IMR-90 (cell line): ENCODE measurements around the gene FAR2. TPM values are rescaled to one million over a fixed set of nuclear protein-coding genes. Genes with fewer than 3 reads are reported as not detected.

Experiments
- ATAC-seq: fragments of 200-7000 bp; cut with Tn5 transposase; 2 replicates; pipeline ENCODE4 v1.9.1; 2020; ENCODE audit warnings: low read depth, mild to moderate bottlenecking, moderate library complexity
- BruUV-seq: library from RNA; stranded (reverse); fragments of 400-500 nt; replicated peaks from 2 replicates; lab custom pipeline; 2021; lab: Mats Ljungman, UMichigan
- CTCF ChIA-PET: fragments of 300-600 bp; formaldehyde crosslinking; extraction: SDS; loops from one replicate; lab custom pipeline; 2021; ENCODE audit warnings: antibody characterized with exemption; lab: Yijun Ruan, JAX
- POLR2A ChIA-PET: fragments of 300-600 bp; sonication (Branson Sonifier 250); formaldehyde crosslinking; loops from one replicate; lab custom pipeline; 2022; ENCODE audit warnings: antibody characterized with exemption; ENCODE audit not compliant: unreplicated experiment; lab: Charles Lee
- DNase-seq: peaks from one replicate; pipeline ENCODE4 v3.0.0; 2013
- H2AFZ ChIP-seq: replicated peaks from 2 replicates; pipeline ENCODE3; 2013; ENCODE audit warnings: low read length, mild to moderate bottlenecking; ENCODE audit not compliant: poor library complexity
- H2AK5ac ChIP-seq: 2 replicates; pipeline ENCODE4 v1.6.1; 2013; ENCODE audit warnings: low read depth, low read length, inconsistent platforms
- H2AK9ac ChIP-seq: replicated peaks from 2 replicates; pipeline ENCODE3; 2013; ENCODE audit warnings: mild to moderate bottlenecking, low read depth, low read length, moderate library complexity; ENCODE audit not compliant: poor library complexity
- H2BK120ac ChIP-seq: 2 replicates; pipeline ENCODE4 v1.6.1; 2013; ENCODE audit warnings: low read depth, low read length, inconsistent platforms
- H2BK15ac ChIP-seq: 3 replicates; pipeline ENCODE4 v1.6.1; 2013; ENCODE audit warnings: low read depth, low read length, inconsistent platforms
- H2BK20ac ChIP-seq: 2 replicates; pipeline ENCODE4 v1.6.1; 2013; ENCODE audit warnings: low read depth, mild to moderate bottlenecking, inconsistent platforms, low read length, moderate library complexity
- H2BK5ac ChIP-seq: 2 replicates; pipeline ENCODE4 v1.6.1; 2013; ENCODE audit warnings: mild to moderate bottlenecking, low read depth, low read length, inconsistent platforms; ENCODE audit not compliant: poor library complexity, severe bottlenecking
- H3K14ac ChIP-seq: replicated peaks from 2 replicates; pipeline ENCODE4 v1.6.1; 2013; ENCODE audit warnings: low read depth, low read length, inconsistent platforms
- H3K18ac ChIP-seq: 2 replicates; pipeline ENCODE4 v1.6.1; 2013; ENCODE audit warnings: low read depth, low read length, control low read depth
- H3K23ac ChIP-seq: 2 replicates; pipeline ENCODE4 v1.6.1; 2013; ENCODE audit warnings: low read depth, low read length, inconsistent platforms
- H3K27ac ChIP-seq: 2 replicates; pipeline ENCODE4 v1.5.1; 2013; ENCODE audit warnings: mild to moderate bottlenecking, control low read depth, low read length; ENCODE audit not compliant: insufficient read depth
- H3K27me3 ChIP-seq: 2 replicates; pipeline ENCODE4 v1.6.1; 2013; ENCODE audit warnings: low read length; ENCODE audit not compliant: control insufficient read depth, insufficient read depth
- H3K36me3 ChIP-seq: 2 replicates; pipeline ENCODE4 v1.6.1; 2013; ENCODE audit warnings: low read length, mixed read lengths; ENCODE audit not compliant: control insufficient read depth, insufficient read depth
- H3K4ac ChIP-seq: 2 replicates; pipeline ENCODE4 v1.6.1; 2013; ENCODE audit warnings: low read depth, low read length, inconsistent platforms
- H3K4me1 ChIP-seq: 2 replicates; pipeline ENCODE4 v1.6.1; 2013; ENCODE audit warnings: low read length, mixed read lengths; ENCODE audit not compliant: control insufficient read depth, insufficient read depth
- H3K4me2 ChIP-seq: 2 replicates; pipeline ENCODE4 v1.6.1; 2013; ENCODE audit warnings: low read depth, mild to moderate bottlenecking, control low read depth, low read length, moderate library complexity
- H3K4me3 ChIP-seq: 2 replicates; pipeline ENCODE4 v1.5.1; 2013; ENCODE audit warnings: low read depth, mild to moderate bottlenecking, control low read depth, low read length, moderate library complexity; ENCODE audit not compliant: insufficient read depth
- H3K56ac ChIP-seq: 2 replicates; pipeline ENCODE4 v1.6.1; 2013; ENCODE audit warnings: low read length, inconsistent platforms; ENCODE audit not compliant: insufficient read depth; ENCODE audit errors: extremely low read depth
- H3K79me1 ChIP-seq, 2 experiments: 2 replicates each; pipeline ENCODE4 v1.6.1; 2013; ENCODE audit warnings: low read length in 2 of 2, inconsistent platforms in 1 of 2, low read depth in 1 of 2
- H3K9ac ChIP-seq: 2 replicates; pipeline ENCODE4 v1.6.1; 2013; ENCODE audit warnings: low read depth, low read length, control low read depth
- H3K9me1 ChIP-seq: 2 replicates; pipeline ENCODE4 v1.6.1; 2013; ENCODE audit warnings: low read length, inconsistent platforms; ENCODE audit not compliant: insufficient read depth
- H3K9me3 ChIP-seq: 2 replicates; pipeline ENCODE4 v1.6.1; 2013; ENCODE audit warnings: low read length; ENCODE audit not compliant: control insufficient read depth, insufficient read depth
- H4K20me1 ChIP-seq: 2 replicates; pipeline ENCODE4 v1.6.1; 2013; ENCODE audit warnings: low read length, inconsistent platforms; ENCODE audit not compliant: insufficient read depth
- H4K5ac ChIP-seq: 2 replicates; pipeline ENCODE4 v1.6.1; 2013; ENCODE audit warnings: mild to moderate bottlenecking, low read depth, low read length, control low read depth
- H4K8ac ChIP-seq, 2 experiments: 2 replicates each; pipeline ENCODE4 v1.6.1; 2013; ENCODE audit warnings: low read depth in 2 of 2, low read length in 2 of 2, control low read depth in 1 of 2, inconsistent platforms in 1 of 2
- H4K91ac ChIP-seq: 2 replicates; pipeline ENCODE4 v1.6.1; 2013; ENCODE audit warnings: low read depth, low read length, inconsistent platforms; ENCODE audit not compliant: insufficient read depth
- BHLHE40 ChIP-seq: fragments of 150-350 bp; IDR thresholded peaks from 2 replicates; pipeline ENCODE4 v1.6.1; 2016; ENCODE audit warnings: mild to moderate bottlenecking, low read depth, low read length
- CEBPB ChIP-seq: IDR thresholded peaks from 2 replicates; pipeline ENCODE4 v1.6.1; 2012; ENCODE audit warnings: low read depth, low read length, improper control_type of control experiment
- FOS ChIP-seq: fragments of 150-350 bp; IDR thresholded peaks from 2 replicates; pipeline ENCODE4 v1.6.1; 2016; ENCODE audit warnings: low read depth, low read length
- MAFK ChIP-seq: IDR thresholded peaks from 2 replicates; pipeline ENCODE4 v1.6.1; 2012; ENCODE audit warnings: low read depth, low read length, improper control_type of control experiment
- MAZ ChIP-seq: IDR thresholded peaks from 2 replicates; pipeline ENCODE4 v1.6.1; 2012; ENCODE audit warnings: low read depth, mild to moderate bottlenecking, low read length, improper control_type of control experiment, moderate library complexity, borderline replicate concordance
- MXI1 ChIP-seq: IDR thresholded peaks from 2 replicates; pipeline ENCODE4 v1.6.1; 2012; ENCODE audit warnings: low read depth, mild to moderate bottlenecking, low read length, moderate library complexity, borderline replicate concordance
- NFE2L2 ChIP-seq: fragments of 150-350 bp; IDR thresholded peaks from 2 replicates; pipeline ENCODE4 v1.6.1; 2016; ENCODE audit warnings: low read depth, mild to moderate bottlenecking, low read length
- RAD21 ChIP-seq: IDR thresholded peaks from 2 replicates; pipeline ENCODE4 v1.6.1; 2012; ENCODE audit warnings: low read length, improper control_type of control experiment
- RCOR1 ChIP-seq: IDR thresholded peaks from 2 replicates; pipeline ENCODE4 v1.6.1; 2012; ENCODE audit warnings: mild to moderate bottlenecking, low read length, improper control_type of control experiment; ENCODE audit not compliant: insufficient replicate concordance
- SMC3 ChIP-seq: fragments of 150-350 bp; IDR thresholded peaks from 2 replicates; pipeline ENCODE4 v1.6.1; 2016; ENCODE audit warnings: low read depth, mild to moderate bottlenecking, antibody characterized with exemption, low read length, moderate library complexity
- WGBS, 2 experiments: methylation state at CpG; one replicate each; pipeline versions ENCODE4 v1.1.5 to v1.1.7; 2013; ENCODE audit warnings: missing lambda C conversion rate in 2 of 2; ENCODE audit not compliant: insufficient read length in 1 of 2; ENCODE audit errors: extremely low coverage in 2 of 2; 5-methylcytosine and 5-hydroxymethylcytosine counted together
- dilution Hi-C: fragments of 300-500 bp; cut with HindIII; formaldehyde crosslinking; loops from one replicate; pipeline ENCODE4 v1.14.3; 2018; ENCODE audit warnings: low sequenced_read_pairs; ENCODE audit not compliant: unreplicated experiment
- in situ Hi-C: fragments of 300-500 bp; cut with MboI; formaldehyde crosslinking; loops from 3 replicates; pipeline ENCODE4 v1.14.3; 2019; ENCODE audit warnings: low sequenced_read_pairs, inconsistent platforms, mixed read lengths
- intact Hi-C: fragments of 100-400 bp; cut with micrococcal nuclease; formaldehyde crosslinking; loops from 2 replicates; pipeline ENCODE4 v1.10.0; 2022
- polyA plus RNA-seq, 3 experiments: library from polyadenylated mRNA; depleted of rRNA; stranded (reverse); fragments of >200 nt; gene quantifications; 2 replicates each; pipeline ENCODE4 v1.2.3, GENCODE V29; 2012; ENCODE audit warnings: low replicate concordance in 1 of 3
- total RNA-seq: library from RNA; depleted of rRNA; stranded (reverse); fragments of >200 nt; gene quantifications from 2 replicates; pipeline ENCODE4 v1.2.3, GENCODE V29; 2012
- TF ChIP-seq, protein P1 (sequence below): fragments of 150-350 bp; IDR thresholded peaks from 2 replicates; pipeline ENCODE4 v1.6.1; 2016; ENCODE audit warnings: low read depth, mild to moderate bottlenecking, low read length, moderate library complexity, borderline replicate concordance
- TF ChIP-seq, protein P2 (sequence below): conservative IDR thresholded peaks from 2 replicates; pipeline ENCODE4 v1.5.1; 2012; ENCODE audit warnings: mild to moderate bottlenecking, low read depth, low read length, improper control_type of control experiment
- TF ChIP-seq, protein P3 (sequence below): fragments of 150-350 bp; IDR thresholded peaks from 2 replicates; pipeline ENCODE4 v1.6.1; 2017; ENCODE audit warnings: mild to moderate bottlenecking, antibody characterized with exemption, low read length, low read depth

FAR2 gene
- total and polyA plus RNA-seq, 2 of the 4 experiments (the other 2 are of a cell fraction), result 1.1 to 2.0 TPM

DNA sequence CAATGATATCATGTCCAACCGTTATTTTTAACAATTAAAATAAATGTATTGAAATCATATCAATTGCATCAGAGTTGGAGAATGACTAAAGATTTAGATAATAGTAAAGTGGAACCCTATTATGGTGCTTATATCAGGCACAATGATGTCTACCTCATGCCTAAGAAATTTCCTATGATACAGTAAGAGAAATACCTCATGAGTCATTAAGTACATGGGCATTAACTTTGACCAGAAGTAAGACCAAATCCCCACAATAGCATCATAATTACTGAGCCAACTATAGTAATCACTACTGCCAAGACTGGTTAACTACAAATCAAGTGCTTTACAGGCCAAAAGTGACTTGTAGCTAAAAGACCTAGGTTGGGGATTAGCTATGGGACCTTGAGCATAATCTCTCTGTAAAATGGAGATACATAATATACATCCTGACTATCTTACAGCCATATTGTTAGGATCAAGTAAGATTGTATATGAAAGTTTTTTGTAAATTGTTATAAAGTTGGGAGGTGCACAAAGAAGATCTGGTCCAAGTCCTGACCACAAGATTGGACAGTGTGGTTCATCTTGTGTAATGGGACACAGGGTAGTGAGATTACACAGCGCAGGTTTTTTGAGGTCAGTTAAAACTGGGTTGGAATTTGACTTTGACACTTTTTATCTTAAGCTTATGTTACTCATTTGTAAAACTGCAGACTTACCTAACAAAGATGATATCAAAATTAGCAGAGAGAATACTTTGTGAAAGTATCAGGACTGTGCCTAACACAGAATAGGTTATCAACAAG, 171.4 kb downstream of the FAR2 start:
- H3K23ac ChIP-seq, result no peak overlapping the region
- no peak overlapping the region for H4K91ac ChIP-seq
- no CpG with 5 or more reads among the region's 2 CpGs for WGBS, 2 experiments
- in situ Hi-C loops, result no loop called here
- ATAC-seq, result peak; percentile 91
- H3K9me1 ChIP-seq, result no peaks in the 10 kb centered on the region; the same call in 1 of the 2 replicates
- no peak overlapping the region; the same call in 1 of the 2 replicates for H3K14ac ChIP-seq
- no peak overlapping the region for H2AK5ac ChIP-seq
- peaks cover 5% of the 10 kb centered on the region; the same call in 1 of the 2 replicates for H3K4me1 ChIP-seq
- H3K27me3 ChIP-seq, result no peaks in the 10 kb centered on the region
- H2AFZ ChIP-seq, result no peak overlapping the region
- peak overlapping the region; percentile 75 for H2BK120ac ChIP-seq
- H3K18ac ChIP-seq, result peak overlapping the region; percentile 78; the same call in 1 of the 2 replicates
- peak overlapping the region; percentile 73 for H2BK5ac ChIP-seq
- H4K20me1 ChIP-seq, result no peaks in the 10 kb centered on the region
- POLR2A ChIA-PET, result no interaction called here
- DNase-seq, result peak; percentile 93
- dilution Hi-C loops, result no loop called here
- H2BK20ac ChIP-seq, result peak overlapping the region; percentile 54; the same call in 1 of the 2 replicates
- peak overlapping the region; percentile 42; the same call in 1 of the 2 replicates for H3K4me2 ChIP-seq
- H3K27ac ChIP-seq, result no peak overlapping the region
- no peak overlapping the region for H2AK9ac ChIP-seq
- H3K4ac ChIP-seq, result peak overlapping the region; percentile 34; the same call in 1 of the 2 replicates
- peaks cover 2% of the 10 kb centered on the region for H3K36me3 ChIP-seq
- CTCF ChIA-PET, result interaction anchor here (0.6 kb wide), 1 partner anchor 9 kb away, joined by 5 read pairs; no protein-coding TSS in a partner anchor
- H3K9ac ChIP-seq, result no peak overlapping the region
- H4K8ac ChIP-seq, result peak overlapping the region in 1 of 2 experiments; percentile 76; a peak in 2 of 4 replicates
- H3K56ac ChIP-seq, result no peak overlapping the region
- peak overlapping the region; percentile 31; the same call in 2 of the 3 replicates for H2BK15ac ChIP-seq
- H3K9me3 ChIP-seq, result no peaks in the 10 kb centered on the region; the same call in 1 of the 2 replicates
- intact Hi-C loops, result no loop called here
- H3K79me1 ChIP-seq, result no peaks in the 10 kb centered on the region
- H4K5ac ChIP-seq, result peak overlapping the region; percentile 82; the same call in 1 of the 2 replicates
- no TSS peak for BruUV-seq
- H3K4me3 ChIP-seq, result no peak overlapping the region
- TF ChIP-seq, protein P1, sequence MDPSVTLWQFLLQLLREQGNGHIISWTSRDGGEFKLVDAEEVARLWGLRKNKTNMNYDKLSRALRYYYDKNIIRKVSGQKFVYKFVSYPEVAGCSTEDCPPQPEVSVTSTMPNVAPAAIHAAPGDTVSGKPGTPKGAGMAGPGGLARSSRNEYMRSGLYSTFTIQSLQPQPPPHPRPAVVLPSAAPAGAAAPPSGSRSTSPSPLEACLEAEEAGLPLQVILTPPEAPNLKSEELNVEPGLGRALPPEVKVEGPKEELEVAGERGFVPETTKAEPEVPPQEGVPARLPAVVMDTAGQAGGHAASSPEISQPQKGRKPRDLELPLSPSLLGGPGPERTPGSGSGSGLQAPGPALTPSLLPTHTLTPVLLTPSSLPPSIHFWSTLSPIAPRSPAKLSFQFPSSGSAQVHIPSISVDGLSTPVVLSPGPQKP, result no peak
- TF ChIP-seq CEBPB (peak; percentile 89), MAZ (no peak), MAFK (no peak), NFE2L2 (no peak), BHLHE40 (no peak), SMC3 (no peak), FOS (peak; percentile 57), MXI1 (no peak), RCOR1 (no peak), RAD21 (no peak)
- TF ChIP-seq, protein P2, sequence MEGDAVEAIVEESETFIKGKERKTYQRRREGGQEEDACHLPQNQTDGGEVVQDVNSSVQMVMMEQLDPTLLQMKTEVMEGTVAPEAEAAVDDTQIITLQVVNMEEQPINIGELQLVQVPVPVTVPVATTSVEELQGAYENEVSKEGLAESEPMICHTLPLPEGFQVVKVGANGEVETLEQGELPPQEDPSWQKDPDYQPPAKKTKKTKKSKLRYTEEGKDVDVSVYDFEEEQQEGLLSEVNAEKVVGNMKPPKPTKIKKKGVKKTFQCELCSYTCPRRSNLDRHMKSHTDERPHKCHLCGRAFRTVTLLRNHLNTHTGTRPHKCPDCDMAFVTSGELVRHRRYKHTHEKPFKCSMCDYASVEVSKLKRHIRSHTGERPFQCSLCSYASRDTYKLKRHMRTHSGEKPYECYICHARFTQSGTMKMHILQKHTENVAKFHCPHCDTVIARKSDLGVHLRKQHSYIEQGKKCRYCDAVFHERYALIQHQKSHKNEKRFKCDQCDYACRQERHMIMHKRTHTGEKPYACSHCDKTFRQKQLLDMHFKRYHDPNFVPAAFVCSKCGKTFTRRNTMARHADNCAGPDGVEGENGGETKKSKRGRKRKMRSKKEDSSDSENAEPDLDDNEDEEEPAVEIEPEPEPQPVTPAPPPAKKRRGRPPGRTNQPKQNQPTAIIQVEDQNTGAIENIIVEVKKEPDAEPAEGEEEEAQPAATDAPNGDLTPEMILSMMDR, result no peak
- TF ChIP-seq, protein P3, sequence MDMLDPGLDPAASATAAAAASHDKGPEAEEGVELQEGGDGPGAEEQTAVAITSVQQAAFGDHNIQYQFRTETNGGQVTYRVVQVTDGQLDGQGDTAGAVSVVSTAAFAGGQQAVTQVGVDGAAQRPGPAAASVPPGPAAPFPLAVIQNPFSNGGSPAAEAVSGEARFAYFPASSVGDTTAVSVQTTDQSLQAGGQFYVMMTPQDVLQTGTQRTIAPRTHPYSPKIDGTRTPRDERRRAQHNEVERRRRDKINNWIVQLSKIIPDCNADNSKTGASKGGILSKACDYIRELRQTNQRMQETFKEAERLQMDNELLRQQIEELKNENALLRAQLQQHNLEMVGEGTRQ, result no peak
